Stimulated activated CD8-positive, alpha-beta memory T cell treated with anti-CD3 and anti-CD28 coated beads, Interleukin-15, amount 100 ng/mL, for 1 hour (primary cell): ENCODE results near the gene NTN5.

Experiments used
- DNase-seq: peaks from one replicate; pipeline ENCODE4 v3.0.0-alpha.2; 2020; ENCODE audit warnings: low read depth

The NTN5 gene

GRCh38 chr19:48614436-48615230 lies 58.2 kb downstream of the NTN5 start, which contains the start of gene FAM83E:
TSS of gene FAM83E (minus strand) at chr19:48615076. CDS start at chr19:48613372, 1,704 bp downstream.
- DNase-seq: no peak

- DNase-seq: no peak
Measured at GRCh38 chr19:48613852-48614435, 58.9 kb downstream of the NTN5 start.

DNA sequence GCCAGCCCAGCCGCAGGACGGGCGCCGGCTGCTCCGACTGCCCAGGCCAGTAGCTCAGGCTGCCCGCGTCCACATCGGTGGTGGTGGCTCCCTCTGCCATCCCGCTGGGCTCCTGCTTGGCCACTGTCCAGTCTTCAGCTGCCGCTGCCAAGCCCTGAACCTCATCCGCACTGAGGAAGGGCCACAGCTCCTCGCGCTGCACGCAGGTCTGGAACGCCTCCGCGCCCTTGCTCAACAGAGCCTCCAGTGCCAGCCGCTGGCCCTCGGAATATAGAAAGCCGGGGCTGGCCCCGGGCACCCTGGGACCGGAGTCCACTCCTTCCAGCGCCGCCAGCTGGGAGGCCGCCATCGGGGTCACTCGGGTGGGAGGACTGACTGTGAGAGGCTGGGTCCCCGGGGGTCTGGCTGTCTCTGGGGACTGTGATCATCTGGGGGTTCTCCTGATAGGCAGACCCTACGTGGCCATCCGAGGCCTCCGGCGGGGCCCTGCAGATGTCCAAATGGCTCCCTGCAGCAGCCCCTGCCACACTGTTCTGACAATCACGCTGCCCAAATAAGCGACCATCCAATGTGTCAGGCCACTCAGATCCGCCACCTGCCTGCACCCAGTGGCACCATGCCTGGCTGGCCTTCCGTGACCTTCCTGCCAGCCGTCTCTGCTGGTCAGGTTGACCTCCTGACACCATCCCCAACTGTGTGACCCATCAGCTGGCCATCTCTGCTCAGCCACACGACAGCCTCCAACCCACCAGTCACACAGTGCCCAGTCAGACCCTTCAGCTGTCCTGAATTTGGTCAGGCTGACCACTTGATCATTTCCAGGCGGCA lies 59.6 kb downstream of the NTN5 start:
- no peak for DNase-seq

DNA sequence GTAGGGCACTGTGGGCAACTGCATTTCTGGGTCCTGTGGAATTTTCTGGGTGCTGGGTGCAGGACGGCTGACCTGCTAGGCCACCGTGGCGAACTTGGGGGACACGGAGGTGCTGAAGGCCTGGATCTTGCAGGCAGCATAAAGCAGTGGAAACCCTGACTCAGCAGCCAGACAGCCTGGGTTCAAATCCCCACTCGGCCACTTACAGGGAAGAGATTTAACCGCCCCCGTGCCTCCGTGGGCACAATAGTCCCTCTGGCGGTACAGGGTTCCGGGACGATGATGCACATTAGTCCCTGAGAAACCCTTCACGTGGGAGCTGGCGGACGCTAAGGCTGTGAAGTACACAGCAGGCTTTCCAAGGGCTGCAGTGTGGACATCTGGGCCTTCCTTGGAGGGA lies 60.9 kb downstream of the NTN5 start:
- DNase-seq: no peak
